Brain pericyte (primary cell): ENCODE data around the gene TANGO2.

ENCODE experiments used
- DNase-seq: peaks from one replicate; pipeline ENCODE4 v3.0.0-alpha.2; 2012; ENCODE audit warnings: low read depth, low spot score

The TANGO2 gene

GRCh38 chr22:20084547-20085413 lies 63.9 kb downstream of the TANGO2 start:
- no peak for DNase-seq

GRCh38 chr22:20085651-20086050 lies 64.7 kb downstream of the TANGO2 start:
- no peak for DNase-seq

- DNase-seq = no peak
Measured at GRCh38 chr22:20086101-20086599, 65.2 kb downstream of the TANGO2 start.

- no peak for DNase-seq
Measured at GRCh38 chr22:20086763-20087162, 65.9 kb downstream of the TANGO2 start.

GRCh38 chr22:20087319-20088262 lies 66.7 kb downstream of the TANGO2 start:
- DNase-seq = no peak

- no peak for DNase-seq
Measured at GRCh38 chr22:20088263-20088648, 67.3 kb downstream of the TANGO2 start.

GRCh38 chr22:20089226-20089976 lies 68.5 kb downstream of the TANGO2 start:
- DNase-seq = no peak

- no peak for DNase-seq
Measured at GRCh38 chr22:20089977-20090729, 69.2 kb downstream of the TANGO2 start.

- no peak for DNase-seq
Measured at GRCh38 chr22:20090730-20091240, 69.9 kb downstream of the TANGO2 start.

- DNase-seq = no peak
Measured at GRCh38 chr22:20091690-20092476, 71.0 kb downstream of the TANGO2 start.

GRCh38 chr22:20092477-20092854 lies 71.6 kb downstream of the TANGO2 start:
- no peak for DNase-seq

- DNase-seq = no peak
Measured at GRCh38 chr22:20093418-20094196, 72.7 kb downstream of the TANGO2 start.

GRCh38 chr22:20094197-20094807 lies 73.4 kb downstream of the TANGO2 start:
- DNase-seq = no peak

- no peak for DNase-seq
Measured at GRCh38 chr22:20095521-20095920, 74.6 kb downstream of the TANGO2 start.

- no peak for DNase-seq
Measured at GRCh38 chr22:20096574-20097420, 75.9 kb downstream of the TANGO2 start.

- DNase-seq = no peak
Measured at GRCh38 chr22:20099099-20099711, 78.3 kb downstream of the TANGO2 start.

- no peak for DNase-seq
Measured at GRCh38 chr22:20101638-20102037, 80.7 kb downstream of the TANGO2 start.
